Left forelimb (tissue), 1 donor: Measurements from ENCODE around the gene FRMPD2.

Experiments used
- DNase-seq: peaks from one replicate; pipeline ENCODE4 v3.0.0-alpha.2; 2018; ENCODE audit warnings: low spot score

The FRMPD2 gene

GRCh38 chr10:48274636-48275035 lies at the start of gene FRMPD2:
Gene FRMPD2, minus strand, starts transcription at chr10:48274696. Its CDS starts 129 bp downstream, at chr10:48274567.
- no peak for DNase-seq

GRCh38 chr10:48322017-48322416 lies 47.5 kb upstream of the FRMPD2 start:
- no peak for DNase-seq

GRCh38 chr10:48317321-48317990 lies 43.0 kb upstream of the FRMPD2 start:
- DNase-seq: no peak

- no peak for DNase-seq
Measured at GRCh38 chr10:48316236-48316635, 41.7 kb upstream of the FRMPD2 start.

GRCh38 chr10:48314107-48314506 lies 39.6 kb upstream of the FRMPD2 start:
- no peak for DNase-seq

- no peak for DNase-seq
Measured at GRCh38 chr10:48309711-48310226, 35.3 kb upstream of the FRMPD2 start.

GRCh38 chr10:48307711-48308018 lies 33.2 kb upstream of the FRMPD2 start:
- DNase-seq: no peak

- peak; percentile 88 for DNase-seq
Measured at GRCh38 chr10:48306870-48307710, 32.6 kb upstream of the FRMPD2 start.

GRCh38 chr10:48306265-48306869 lies 31.9 kb upstream of the FRMPD2 start, which contains the start of gene MAPK8:
Gene MAPK8, plus strand, starts transcription at chr10:48306677. Its CDS starts 94,984 bp downstream, at chr10:48401661.
- DNase-seq: peak; percentile 92

- no peak for DNase-seq
Measured at GRCh38 chr10:48305905-48306264, 31.4 kb upstream of the FRMPD2 start.

- DNase-seq: no peak
Measured at GRCh38 chr10:48302515-48303476, 28.3 kb upstream of the FRMPD2 start.

GRCh38 chr10:48300556-48300955 lies 26.1 kb upstream of the FRMPD2 start:
- DNase-seq: no peak

- no peak for DNase-seq
Measured at GRCh38 chr10:48299692-48300091, 25.2 kb upstream of the FRMPD2 start.

GRCh38 chr10:48299066-48299465 lies 24.6 kb upstream of the FRMPD2 start:
- no peak for DNase-seq

GRCh38 chr10:48296576-48297098 lies 22.1 kb upstream of the FRMPD2 start:
- DNase-seq: no peak

- DNase-seq: no peak
Measured at GRCh38 chr10:48294431-48294830, 19.9 kb upstream of the FRMPD2 start.

GRCh38 chr10:48292616-48293015 lies 18.1 kb upstream of the FRMPD2 start:
- DNase-seq: no peak

- DNase-seq: no peak
Measured at GRCh38 chr10:48291190-48291589, 16.7 kb upstream of the FRMPD2 start.

- DNase-seq: no peak
Measured at GRCh38 chr10:48290286-48290685, 15.8 kb upstream of the FRMPD2 start.

GRCh38 chr10:48289501-48290238 lies 15.2 kb upstream of the FRMPD2 start:
- DNase-seq: peak; percentile 71

- no peak for DNase-seq
Measured at GRCh38 chr10:48288661-48289060, 14.2 kb upstream of the FRMPD2 start.
